Kidney (tissue), 14 donors: ENCODE results near the gene INAFM2. TPM values are rescaled to one million over a fixed set of nuclear protein-coding genes. Genes with fewer than 3 reads are reported as not detected.

Experiments
- DNase-seq, 5 donors: peaks; one replicate each; pipeline ENCODE4 v3.0.0-alpha.2; 2013 to 2020
- FAIRE-seq: peaks from 2 replicates; lab custom pipeline; 2012; peaks lifted over from hg19 to GRCh38; lab: Jason Lieb, UNC
- H3K27ac ChIP-seq, 2 donors: one replicate each; pipeline ENCODE4 v1.7.0; 2013; ENCODE audit warnings: low read depth in 2 of 2, low read length in 2 of 2, inconsistent platforms in 1 of 2
- H3K27me3 ChIP-seq: one replicate; pipeline ENCODE4 v1.7.1; 2013; ENCODE audit warnings: low read length, inconsistent platforms; ENCODE audit not compliant: control insufficient read depth, insufficient read depth
- H3K36me3 ChIP-seq, 3 donors: one replicate each; pipeline versions ENCODE4 v1.7.0 to v1.7.1; 2013; ENCODE audit warnings: low read length in 3 of 3, control low read depth in 1 of 3, inconsistent platforms in 1 of 3; ENCODE audit not compliant: insufficient read depth in 3 of 3, control insufficient read depth in 2 of 3
- H3K4me1 ChIP-seq, 3 donors: one replicate each; pipeline versions ENCODE4 v1.7.0 to v1.7.1; 2013; ENCODE audit warnings: low read length in 3 of 3, inconsistent platforms in 1 of 3, low read depth in 1 of 3; ENCODE audit not compliant: control insufficient read depth in 2 of 3, insufficient read depth in 2 of 3
- H3K4me3 ChIP-seq, 3 donors: one replicate each; pipeline versions ENCODE4 v1.7.0 to v1.8.1; 2013; ENCODE audit warnings: low read length in 3 of 3, control low read depth in 1 of 3, inconsistent platforms in 1 of 3
- H3K9ac ChIP-seq, 3 donors: one replicate each; pipeline versions ENCODE4 v1.7.0 to v1.7.1; 2013; ENCODE audit warnings: low read length in 3 of 3, control low read depth in 1 of 3, inconsistent platforms in 1 of 3
- H3K9me3 ChIP-seq, 3 donors: one replicate each; pipeline versions ENCODE4 v1.7.0 to v1.7.1; 2013; ENCODE audit warnings: low read length in 3 of 3, control low read depth in 1 of 3, inconsistent platforms in 1 of 3; ENCODE audit not compliant: control insufficient read depth in 2 of 3, insufficient read depth in 1 of 3
- intact Hi-C: fragments of 100-400 bp; cut with DNase I; formaldehyde crosslinking; loops from one replicate; pipeline ENCODE4 v1.11.1; 2022
- polyA plus RNA-seq: library from polyadenylated mRNA; stranded (reverse); fragments of 350-450 nt; fragmentation: Illumina TruSeq; extraction: RNeasy Lipid Tissue Mini Kit (QIAGEN cat#74804); gene quantifications from one replicate; pipeline ENCODE4 v1.2.3, GENCODE V29; 2014; ENCODE audit warnings: low read depth, low replicate concordance; ENCODE audit not compliant: insufficient read depth
- total RNA-seq: library from RNA; stranded (reverse); fragmentation: NEBNext Ultra II Directional; extraction: Animal tissue kit (Norgen Biotek cat#: 25700); gene quantifications from one replicate; pipeline ENCODE4 v1.2.1, GENCODE V29; 2021
- TF ChIP-seq, protein P1 (sequence below): IDR thresholded peaks from 3 replicates; pipeline ENCODE4 v1.5.1; 2012; ENCODE audit warnings: mild to moderate bottlenecking, moderate library complexity, borderline replicate concordance; ENCODE audit not compliant: insufficient read depth; ENCODE audit errors: extremely low read depth
- donor health status: control.
- donor health status: control.
- donor health status: control.
- donor health status: control.
- donor health status: control.
- donor health status: DM: yes; HTN: yes; CAD: no.
- donor health status: Normal renal cell carcinoma (clear cell type).

The INAFM2 gene
- total and polyA plus RNA-seq, 2 donors from 2014 or later: 14.7 to 21.6 TPM

DNA sequence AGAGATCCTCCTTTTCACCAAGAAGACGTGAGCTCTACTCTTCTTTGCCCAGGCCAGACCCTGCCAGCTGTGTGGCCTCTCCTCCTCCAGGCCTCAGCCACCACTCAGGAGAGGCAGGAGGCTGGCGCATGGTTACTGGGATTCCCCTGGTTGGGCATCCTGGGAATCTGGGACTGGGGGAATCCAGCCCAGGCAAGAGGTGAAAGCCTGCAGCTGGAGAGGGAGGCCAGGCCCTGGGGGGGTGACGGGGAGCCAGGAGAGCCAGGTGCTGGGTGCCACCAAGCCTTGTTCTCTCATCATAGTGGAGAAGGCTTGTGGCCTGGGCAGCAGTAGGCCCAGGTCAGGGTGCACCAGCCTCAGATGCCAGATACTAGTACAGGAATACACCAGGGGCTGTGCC is 11.0 kb downstream of the INAFM2 start:
- TF ChIP-seq, protein P1, sequence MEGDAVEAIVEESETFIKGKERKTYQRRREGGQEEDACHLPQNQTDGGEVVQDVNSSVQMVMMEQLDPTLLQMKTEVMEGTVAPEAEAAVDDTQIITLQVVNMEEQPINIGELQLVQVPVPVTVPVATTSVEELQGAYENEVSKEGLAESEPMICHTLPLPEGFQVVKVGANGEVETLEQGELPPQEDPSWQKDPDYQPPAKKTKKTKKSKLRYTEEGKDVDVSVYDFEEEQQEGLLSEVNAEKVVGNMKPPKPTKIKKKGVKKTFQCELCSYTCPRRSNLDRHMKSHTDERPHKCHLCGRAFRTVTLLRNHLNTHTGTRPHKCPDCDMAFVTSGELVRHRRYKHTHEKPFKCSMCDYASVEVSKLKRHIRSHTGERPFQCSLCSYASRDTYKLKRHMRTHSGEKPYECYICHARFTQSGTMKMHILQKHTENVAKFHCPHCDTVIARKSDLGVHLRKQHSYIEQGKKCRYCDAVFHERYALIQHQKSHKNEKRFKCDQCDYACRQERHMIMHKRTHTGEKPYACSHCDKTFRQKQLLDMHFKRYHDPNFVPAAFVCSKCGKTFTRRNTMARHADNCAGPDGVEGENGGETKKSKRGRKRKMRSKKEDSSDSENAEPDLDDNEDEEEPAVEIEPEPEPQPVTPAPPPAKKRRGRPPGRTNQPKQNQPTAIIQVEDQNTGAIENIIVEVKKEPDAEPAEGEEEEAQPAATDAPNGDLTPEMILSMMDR: no peak
- no peak overlapping the region for H3K9ac ChIP-seq
- intact Hi-C loops: no loop called here
- H3K36me3 ChIP-seq: no peaks in the 10 kb centered on the region
- FAIRE-seq: no peak
- H3K27me3 ChIP-seq: no peaks in the 10 kb centered on the region
- no peaks in the 10 kb centered on the region for H3K9me3 ChIP-seq
- peak in 1 of 5 donors; percentile 68 for DNase-seq
- no peak overlapping the region for H3K4me3 ChIP-seq
- peaks cover 0 to 31% (median 10%) of the 10 kb centered on the region in 3 donors for H3K4me1 ChIP-seq
- peak overlapping the region; percentile 49 to 74 for H3K27ac ChIP-seq

DNA sequence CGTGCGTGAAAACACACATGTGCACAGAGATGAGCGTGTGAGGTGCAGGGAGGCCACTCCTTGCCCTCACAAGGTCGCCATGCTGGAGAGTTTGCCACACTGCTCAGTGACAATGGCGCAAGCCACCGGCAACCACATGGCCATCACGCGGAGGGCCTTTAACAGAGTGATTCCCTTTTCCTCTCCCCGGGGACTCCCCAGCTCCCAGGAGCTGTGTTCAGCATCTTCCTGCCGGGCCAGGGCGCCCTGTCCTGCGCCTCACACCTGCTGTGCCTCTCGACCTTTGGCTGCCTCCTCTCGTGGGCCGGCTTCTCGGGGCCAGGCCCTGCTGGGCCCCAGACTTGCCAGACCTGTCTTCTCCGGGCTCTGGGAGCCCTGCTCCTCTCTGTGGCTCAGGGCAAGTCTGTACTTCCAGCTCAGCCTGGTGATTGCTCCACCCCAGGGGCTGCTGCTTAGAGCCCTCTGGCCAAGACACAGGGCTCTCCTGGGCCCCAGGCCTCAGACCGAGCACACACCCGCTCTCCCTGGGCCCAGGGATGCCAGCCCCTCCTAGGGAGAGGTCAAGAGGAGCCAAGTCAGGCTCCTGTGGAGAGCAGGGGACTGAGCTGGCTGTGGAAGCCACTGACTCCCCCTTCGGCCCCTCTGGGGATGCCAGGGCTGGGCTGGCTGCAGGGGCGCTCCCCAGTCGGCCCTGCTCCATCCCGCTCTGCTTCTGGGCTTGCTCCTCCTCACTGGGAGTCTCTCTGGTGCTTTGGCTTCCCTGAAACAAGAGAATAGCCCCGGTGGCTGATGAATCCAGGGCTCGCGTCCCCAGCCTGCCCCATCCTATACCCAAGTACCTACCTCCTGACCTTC is 11.7 kb downstream of the INAFM2 start:
- TF ChIP-seq, protein P1: no peak
- FAIRE-seq (no peak), DNase-seq (peak in 1 of 5 donors; percentile 68)

DNA sequence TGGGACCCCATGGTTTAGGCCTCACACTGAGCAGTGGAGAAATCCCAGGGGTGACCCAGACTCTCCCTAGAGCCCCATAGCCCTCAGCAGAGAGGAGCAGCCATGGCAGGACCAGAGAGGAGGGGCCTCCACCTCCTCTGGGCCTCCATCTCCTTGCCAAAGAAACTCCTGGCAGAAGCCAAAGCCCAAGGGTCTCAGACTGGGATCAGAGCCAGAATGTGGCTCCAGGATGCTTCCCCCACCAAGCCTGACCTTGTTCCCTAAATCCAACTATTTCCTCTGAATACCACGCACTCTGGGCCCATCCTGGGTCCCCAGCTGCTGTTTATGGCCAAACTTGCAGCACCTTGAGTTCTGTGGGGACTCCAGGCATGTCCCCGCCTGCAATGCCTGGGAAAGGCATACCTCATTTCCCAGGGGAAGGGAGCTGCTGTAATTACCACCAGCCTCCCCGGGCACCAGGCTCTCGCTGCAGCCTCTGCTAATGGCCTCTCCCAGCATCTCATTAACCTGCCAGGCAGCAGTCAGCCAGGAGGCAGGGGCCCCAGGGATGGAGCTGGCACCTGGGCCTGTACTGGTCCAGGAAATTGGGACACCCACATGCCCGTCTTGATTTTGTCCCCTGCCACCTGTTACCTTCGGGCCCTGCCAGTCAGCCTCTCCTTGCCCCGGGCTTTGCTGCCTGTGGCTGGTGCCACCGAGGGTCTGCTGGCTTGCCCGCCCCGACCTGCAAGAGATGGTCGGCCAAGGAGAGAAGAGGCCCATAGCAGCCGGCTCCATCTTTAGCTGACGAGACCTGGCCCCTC is 12.6 kb downstream of the INAFM2 start:
- TF ChIP-seq, protein P1: no peak
- FAIRE-seq (no peak), DNase-seq (peak in 4 of 5 donors; percentile 34 to 69 (median 47))
- Histone ChIP-seq H3K4me1 (peaks cover 0 to 43% (median 18%) of the 10 kb centered on the region in 3 donors), H3K36me3 (no peaks in the 10 kb centered on the region), H3K4me3 (no peak overlapping the region), H3K27me3 (no peaks in the 10 kb centered on the region), H3K9me3 (no peaks in the 10 kb centered on the region), H3K27ac (no peak overlapping the region), H3K9ac (no peak overlapping the region)
- intact Hi-C loops: no loop called here

More for the DNA sequence above, 11.7 kb downstream of the INAFM2 start:
- Histone ChIP-seq H3K9ac (no peak overlapping the region), H3K9me3 (no peaks in the 10 kb centered on the region), H3K27ac (peak overlapping the region in 1 of 2 donors; percentile 49), H3K27me3 (no peaks in the 10 kb centered on the region), H3K4me1 (peaks cover 0 to 35% (median 14%) of the 10 kb centered on the region in 3 donors), H3K36me3 (no peaks in the 10 kb centered on the region), H3K4me3 (no peak overlapping the region)
- intact Hi-C loops: no loop called here
